GM12874 (cell line): ENCODE data around the gene WDR36.

Source experiments
- CTCF ChIP-seq: IDR thresholded peaks from 2 replicates; pipeline ENCODE4 v1.5.1; 2011; ENCODE audit warnings: low read depth, mild to moderate bottlenecking, control low read depth, low read length, moderate library complexity; ENCODE audit not compliant: insufficient read depth

WDR36 gene

GRCh38 chr5:111107371-111107770, 15.2 kb downstream of the WDR36 start:
- no peak for TF ChIP-seq CTCF

GRCh38 chr5:111111956-111112355, 19.8 kb downstream of the WDR36 start:
- no peak for TF ChIP-seq CTCF

GRCh38 chr5:111113678-111114077, 21.5 kb downstream of the WDR36 start:
- TF ChIP-seq CTCF: no peak

GRCh38 chr5:111115229-111115628, 23.1 kb downstream of the WDR36 start:
- TF ChIP-seq CTCF: no peak

- TF ChIP-seq CTCF: no peak
Measured at GRCh38 chr5:111116550-111116949, 24.4 kb downstream of the WDR36 start.

GRCh38 chr5:111117136-111117535, 25.0 kb downstream of the WDR36 start:
- no peak for TF ChIP-seq CTCF

- no peak for TF ChIP-seq CTCF
Measured at GRCh38 chr5:111119221-111119620, 27.1 kb downstream of the WDR36 start.

GRCh38 chr5:111119856-111120255, 27.7 kb downstream of the WDR36 start:
- no peak for TF ChIP-seq CTCF
